T-helper 9 cell (primary cell): ENCODE measurements around the gene BRD8.
"Not testable (repeated sequence)": the region's sequence is repeated elsewhere in the genome, so short reads cannot be mapped to it uniquely, and the experiment has no call there.

Source experiments
- DNase-seq: peaks from one replicate; pipeline ENCODE4 v3.0.0-alpha.2; 2020
- total RNA-seq, 2 donors: gene quantifications; one replicate each; lab custom pipeline; 2026; lab: John Stamatoyannopoulos, UW

Gene BRD8, protein sequence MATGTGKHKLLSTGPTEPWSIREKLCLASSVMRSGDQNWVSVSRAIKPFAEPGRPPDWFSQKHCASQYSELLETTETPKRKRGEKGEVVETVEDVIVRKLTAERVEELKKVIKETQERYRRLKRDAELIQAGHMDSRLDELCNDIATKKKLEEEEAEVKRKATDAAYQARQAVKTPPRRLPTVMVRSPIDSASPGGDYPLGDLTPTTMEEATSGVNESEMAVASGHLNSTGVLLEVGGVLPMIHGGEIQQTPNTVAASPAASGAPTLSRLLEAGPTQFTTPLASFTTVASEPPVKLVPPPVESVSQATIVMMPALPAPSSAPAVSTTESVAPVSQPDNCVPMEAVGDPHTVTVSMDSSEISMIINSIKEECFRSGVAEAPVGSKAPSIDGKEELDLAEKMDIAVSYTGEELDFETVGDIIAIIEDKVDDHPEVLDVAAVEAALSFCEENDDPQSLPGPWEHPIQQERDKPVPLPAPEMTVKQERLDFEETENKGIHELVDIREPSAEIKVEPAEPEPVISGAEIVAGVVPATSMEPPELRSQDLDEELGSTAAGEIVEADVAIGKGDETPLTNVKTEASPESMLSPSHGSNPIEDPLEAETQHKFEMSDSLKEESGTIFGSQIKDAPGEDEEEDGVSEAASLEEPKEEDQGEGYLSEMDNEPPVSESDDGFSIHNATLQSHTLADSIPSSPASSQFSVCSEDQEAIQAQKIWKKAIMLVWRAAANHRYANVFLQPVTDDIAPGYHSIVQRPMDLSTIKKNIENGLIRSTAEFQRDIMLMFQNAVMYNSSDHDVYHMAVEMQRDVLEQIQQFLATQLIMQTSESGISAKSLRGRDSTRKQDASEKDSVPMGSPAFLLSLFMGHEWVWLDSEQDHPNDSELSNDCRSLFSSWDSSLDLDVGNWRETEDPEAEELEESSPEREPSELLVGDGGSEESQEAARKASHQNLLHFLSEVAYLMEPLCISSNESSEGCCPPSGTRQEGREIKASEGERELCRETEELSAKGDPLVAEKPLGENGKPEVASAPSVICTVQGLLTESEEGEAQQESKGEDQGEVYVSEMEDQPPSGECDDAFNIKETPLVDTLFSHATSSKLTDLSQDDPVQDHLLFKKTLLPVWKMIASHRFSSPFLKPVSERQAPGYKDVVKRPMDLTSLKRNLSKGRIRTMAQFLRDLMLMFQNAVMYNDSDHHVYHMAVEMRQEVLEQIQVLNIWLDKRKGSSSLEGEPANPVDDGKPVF
- 17.9 to 99.5 reads per million in 2 donors for total RNA-seq

DNA sequence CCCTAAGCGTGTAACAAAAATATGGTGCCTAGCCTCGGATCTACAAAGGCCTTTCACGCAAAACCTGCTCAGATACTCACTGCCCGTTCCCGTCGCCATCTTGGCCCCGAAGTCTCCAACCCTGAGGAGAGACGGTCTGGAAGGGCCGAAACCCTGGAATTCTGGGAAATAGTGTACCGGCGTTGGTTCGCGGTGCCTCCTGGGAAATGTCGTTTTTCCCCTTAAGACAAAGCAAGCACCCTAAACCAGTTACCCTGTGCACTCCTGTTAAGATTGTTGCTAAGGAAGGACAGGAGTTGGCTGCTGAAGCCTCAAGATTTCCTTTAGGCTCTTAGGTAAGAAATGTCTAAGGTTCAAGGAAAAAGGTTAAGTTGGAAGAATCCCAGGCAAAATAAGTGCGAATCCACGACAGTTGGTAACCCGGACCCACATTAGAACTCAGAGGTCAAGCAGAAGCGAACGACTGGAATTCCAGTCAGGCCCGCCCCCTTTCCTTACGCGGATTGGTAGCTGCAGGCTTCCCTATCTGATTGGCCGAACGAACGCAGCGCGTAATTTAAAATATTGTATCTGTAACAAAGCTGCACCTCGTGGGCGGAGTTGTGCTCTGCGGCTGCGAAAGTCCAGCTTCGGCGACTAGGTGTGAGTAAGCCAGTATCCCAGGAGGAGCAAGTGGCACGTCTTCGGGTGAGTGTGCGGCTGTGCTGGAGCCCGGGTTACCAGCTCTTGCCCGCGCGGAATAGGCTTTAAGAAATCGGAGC, at the start of gene BRD8, which contains the start of gene KIF20A:
Gene BRD8 (minus strand): TSS at position 115 of the 761 bp plus-strand sequence. CDS start 16 bp downstream, at position 99.
Gene KIF20A (plus strand): TSS at position 597 of the 761 bp plus-strand sequence. CDS start 569 bp downstream, outside the sequence.
- DNase-seq, result peak; percentile 84

DNA sequence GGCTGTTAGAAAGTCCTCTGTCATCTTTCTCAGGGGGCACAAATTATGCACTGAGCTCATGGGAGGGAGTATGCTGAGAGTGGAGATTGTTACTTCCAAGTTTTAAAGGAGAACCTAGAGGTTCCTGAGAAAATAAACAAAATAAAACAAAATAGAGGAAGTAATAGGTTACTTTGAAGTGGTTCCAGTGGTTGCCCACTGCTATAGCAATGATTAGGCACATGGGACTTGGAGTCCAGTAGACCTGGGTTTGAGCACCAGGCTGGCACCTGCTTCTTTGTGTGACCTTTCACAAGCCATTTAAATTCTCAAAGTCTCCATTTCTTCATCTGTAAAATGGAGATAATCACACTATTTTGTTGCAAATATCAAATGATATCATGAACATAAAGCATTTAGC, 48.5 kb upstream of the BRD8 start:
- no peak for DNase-seq

DNA sequence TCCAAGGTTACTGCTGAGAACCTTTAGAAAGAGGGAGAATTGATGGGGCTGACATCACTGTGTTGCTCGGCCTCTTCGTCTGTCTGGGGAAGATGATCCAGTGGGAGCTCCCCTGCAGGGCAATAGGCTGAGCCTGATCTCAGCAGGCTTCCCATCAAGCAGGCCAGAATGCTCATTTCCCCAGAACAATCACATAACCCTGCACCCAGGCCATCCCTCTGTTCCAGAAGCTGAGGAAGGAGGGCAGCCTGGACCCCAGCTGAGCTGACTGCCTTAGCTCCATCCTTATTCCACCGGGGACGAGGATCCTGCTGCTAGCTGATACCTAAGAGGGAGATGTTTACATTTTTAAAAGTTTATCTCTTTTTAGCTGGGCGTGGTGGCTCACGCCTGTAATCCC, 46.3 kb upstream of the BRD8 start:
- no peak for DNase-seq

DNA sequence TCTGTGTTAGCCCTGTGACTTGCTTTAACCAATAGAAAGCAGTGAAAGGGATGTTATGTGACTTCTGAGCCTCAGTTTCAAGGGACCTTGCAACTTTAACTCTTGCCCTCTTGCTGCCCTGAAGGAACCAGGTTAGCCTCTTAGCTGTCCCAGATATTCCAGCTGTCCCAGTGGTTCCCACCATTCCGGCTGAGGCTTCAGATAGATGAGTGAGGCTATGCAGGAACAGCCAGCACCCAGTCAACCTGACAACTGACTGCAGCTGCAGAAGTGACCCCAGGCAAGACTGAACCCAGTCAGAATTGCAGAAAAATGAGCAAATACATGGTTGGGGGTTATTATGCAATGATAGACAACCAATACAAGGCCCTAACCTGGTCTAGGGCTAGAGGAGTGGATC, 45.1 kb upstream of the BRD8 start:
- DNase-seq, result no peak

DNA sequence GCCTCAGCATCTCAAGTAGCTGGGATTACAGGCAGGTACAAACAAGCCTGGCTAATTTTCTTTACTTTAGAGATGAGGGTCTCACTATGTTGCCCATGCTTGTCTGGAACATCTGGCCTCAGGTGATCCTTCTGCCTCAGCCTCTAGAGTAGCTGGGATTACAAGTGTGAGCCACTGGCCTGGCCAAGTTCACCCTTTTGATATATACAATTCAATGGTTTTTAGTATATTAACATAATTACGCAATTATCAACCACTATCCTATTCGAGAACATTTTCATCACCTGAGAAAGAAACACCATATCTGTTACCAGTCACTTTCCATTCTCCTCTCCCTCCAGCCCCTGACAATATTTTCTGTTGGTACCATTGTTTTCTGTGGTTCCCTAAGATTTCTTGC, 38.4 kb upstream of the BRD8 start:
- DNase-seq, result no peak

DNA sequence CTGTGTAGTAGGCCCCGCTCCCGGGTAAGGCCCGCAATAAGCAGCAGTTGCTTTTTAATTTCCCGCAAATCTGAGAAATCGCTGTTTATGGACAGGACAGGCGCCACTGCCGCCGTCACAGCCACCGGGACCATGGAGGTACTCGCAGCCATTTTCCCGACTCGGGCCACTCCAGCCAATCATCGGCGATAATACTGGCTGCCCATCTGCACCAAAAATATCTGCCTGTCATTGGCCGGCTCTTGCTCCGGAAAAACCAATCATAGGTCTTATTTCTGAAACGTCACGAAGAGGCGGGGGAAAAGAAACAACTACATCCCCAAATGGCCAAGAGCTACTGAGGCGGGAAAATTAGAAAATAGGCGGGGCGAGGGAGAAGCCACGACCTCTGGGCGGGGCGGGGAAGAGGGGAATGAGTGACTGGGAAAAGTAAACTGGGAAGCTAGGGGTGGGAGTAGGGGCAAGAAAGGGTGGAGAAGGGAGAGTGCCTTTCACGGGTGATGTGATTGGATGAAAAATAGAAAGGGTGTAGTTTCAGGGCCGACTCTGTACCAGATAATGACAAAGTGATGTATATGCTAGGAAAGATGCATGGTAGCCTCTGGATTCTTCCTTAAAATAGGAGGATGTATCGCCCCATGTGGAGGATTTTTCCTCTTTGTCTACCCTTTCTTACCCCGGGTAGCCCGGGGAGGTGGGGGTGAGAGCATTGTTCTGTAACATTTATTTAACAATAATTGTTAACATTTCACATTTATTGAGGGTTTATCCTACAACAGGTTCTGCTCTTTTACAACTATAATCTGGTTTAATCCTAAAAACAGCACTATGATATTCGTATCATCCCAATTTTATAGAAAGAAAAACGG, 35.0 kb upstream of the BRD8 start, which contains the start of gene CDC23:
Gene CDC23 (minus strand): TSS at position 163 of the 869 bp plus-strand sequence. CDS start 11 bp downstream, at position 152.
- peak; percentile 82 for DNase-seq

DNA sequence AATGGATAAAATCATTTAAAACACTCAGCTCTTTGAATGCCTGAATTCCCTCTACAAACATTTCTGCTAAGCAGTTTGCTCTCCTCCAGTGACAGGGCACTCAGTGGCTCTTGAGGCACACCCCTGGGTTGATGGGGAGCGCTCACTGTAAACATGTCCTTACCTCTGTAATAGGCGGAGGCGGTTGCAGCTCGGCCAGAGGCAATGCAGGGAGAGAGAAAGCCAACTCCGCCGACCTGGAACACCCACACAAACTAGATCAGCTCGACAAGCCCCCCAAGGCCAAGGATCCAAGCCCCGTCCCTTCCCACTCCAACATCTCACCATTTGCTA, 34.4 kb upstream of the BRD8 start:
- no peak for DNase-seq

DNA sequence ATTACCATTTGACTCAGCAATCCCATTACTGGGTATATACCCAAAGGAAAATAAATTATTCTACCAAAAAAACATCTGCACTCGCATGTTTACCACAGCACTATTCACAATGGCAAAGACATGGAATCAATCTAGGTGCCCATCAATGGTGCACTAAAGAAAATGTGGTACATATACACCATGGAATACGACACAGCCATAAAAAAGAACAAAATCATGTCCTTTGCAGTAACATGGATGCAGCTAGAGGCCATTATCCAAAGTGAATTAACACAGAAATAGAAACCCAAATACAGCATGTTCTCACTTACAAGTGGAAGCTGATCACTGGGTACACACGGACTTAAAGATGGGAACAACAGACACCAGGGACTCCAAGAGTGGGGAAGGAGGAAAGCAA, 32.6 kb upstream of the BRD8 start:
- no peak for DNase-seq

DNA sequence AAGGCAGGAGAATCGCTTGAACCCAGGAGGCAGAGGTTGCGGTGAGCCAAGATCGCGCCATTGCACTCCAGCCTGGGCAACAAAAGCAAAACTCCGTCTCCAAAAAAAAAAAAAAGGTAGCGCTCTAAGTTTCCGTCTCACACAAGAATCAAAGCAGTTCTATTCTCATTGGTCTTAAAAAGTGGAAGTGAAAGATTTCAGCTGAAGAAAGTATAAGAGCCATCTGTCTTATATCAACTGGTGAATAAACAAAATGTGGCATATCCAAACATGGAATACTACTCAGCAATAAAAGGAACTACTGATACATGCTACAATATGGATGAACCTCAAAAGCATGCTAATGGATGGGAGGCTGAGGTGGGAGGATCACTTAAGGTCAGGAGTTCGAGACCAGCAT, 15.4 kb upstream of the BRD8 start:
- not testable (repeated sequence) for DNase-seq

DNA sequence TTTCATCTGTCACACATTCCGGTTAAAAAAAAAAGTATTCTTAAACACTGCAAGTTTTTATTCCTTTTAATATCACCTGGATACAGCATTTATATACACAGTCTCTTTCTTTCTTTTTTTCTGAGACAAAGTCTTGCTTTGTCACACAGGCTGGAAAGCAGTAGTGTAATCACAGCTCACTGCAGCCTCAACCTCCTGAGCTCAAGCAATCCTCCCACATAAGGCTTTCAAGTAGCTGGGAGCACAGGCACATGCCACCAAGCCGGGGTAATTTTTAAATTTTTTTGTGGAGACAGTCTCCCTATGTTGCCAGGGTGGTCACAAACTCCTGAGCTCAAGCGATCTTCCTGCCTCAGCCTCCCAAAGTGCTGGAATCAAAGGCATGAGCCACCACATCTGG, 14.4 kb upstream of the BRD8 start:
- DNase-seq, result no peak

DNA sequence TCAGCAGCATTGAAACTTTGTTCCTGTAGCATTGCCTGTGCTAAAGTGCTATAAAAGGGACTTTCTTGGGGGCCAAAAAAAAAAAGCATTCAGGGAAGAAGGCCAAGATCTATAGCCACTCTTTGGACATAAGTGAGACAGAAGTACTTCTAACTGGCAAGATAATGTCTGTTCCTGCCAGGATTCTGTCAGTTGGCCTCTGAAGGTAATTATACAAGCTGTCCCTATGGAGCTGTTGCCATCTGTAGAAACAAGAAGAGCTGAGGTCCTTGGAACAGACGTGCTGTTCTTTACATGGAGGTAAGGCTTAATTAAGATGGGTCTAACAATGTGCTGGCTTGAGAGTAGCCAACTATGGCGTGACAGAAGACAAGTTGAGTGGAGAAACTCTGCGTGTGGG, 10.2 kb upstream of the BRD8 start:
- no peak for DNase-seq

DNA sequence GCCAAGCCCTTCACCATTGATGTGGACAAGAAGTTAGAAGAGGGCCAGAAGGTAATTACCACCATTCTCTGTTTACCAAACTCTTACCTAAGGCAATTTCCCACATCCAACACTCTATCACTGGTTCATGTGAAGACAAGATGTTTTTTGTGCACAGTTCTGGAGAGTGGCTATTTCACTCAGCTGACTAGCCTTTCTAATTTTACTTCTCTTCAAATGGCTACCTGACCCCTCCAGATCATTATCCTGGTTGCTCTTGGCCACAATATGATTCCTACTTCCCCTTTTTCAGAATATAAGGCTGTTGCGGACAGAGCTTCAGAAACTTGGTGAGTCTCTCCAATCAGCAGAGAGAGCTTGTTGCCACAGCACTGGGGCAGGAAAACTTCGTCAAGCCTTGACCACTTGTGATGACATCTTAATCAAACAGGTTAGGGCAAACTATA, 7.6 kb upstream of the BRD8 start:
- DNase-seq, result no peak

DNA sequence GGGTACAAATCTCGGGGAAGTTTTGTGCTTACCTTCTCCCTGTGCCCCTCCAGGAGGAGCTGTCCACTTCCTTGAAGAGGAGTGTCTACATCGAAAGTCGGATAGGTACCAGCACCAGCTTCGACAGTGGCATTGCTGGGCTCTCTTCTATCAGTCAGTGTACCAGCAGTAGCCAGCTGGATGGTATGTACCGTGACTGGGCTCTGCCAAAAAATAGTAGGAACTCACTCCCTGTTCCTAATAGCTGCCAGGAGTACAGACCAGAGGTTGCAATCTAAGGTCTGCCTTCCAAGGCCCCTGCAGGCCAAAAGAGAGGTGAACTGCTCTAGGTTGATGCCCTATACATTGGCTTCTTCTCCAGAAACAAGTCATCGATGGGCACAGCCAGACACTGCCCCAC, 4.4 kb upstream of the BRD8 start:
- no peak for DNase-seq

DNA sequence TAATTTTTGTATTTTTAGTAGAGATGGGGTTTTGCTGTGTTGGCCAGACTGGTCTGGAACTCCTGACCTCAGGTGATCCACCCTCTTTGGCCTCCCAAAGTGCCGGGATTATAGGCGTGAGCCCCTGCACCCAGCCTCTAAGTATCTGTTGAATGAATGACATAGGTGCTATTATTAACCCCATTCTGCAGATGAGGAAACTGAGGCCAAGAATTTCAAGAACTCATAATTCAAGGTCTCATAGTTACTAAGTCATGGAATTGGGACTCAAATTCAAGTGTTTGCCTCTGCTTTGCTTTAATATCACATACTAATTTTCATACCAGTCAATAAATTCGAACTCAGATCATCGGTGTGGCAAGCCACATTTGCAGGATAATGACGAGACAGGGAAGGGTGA, 2.4 kb upstream of the BRD8 start:
- no peak for DNase-seq

DNA sequence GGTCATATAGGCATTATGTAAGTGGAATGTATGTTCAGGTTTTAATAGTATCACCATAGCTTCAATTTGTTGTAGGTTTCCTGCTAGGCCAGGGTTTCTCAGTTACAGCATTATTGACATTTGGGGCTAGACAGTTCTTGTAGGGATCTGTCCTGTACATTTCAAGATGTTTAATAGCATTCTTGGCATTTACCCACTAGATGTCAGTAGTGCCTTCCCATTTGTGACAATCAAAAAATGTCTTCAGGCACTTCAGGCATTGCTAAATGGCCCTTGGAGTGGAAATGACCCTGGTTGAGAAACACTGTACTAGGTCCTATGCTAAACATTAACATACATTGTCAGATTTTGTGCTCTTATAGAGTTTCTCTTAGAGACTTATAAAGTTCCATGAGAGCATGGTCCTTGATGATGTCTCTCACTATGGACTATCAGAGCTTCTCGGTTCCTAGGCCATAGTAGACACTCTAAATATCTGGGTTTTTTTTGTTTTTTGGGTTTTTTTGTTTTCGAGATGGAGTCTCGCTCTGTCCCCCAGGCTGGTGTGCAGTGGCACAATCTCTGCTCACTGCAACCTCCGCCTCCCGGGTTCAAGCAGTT, 1.9 kb upstream of the BRD8 start:
- no peak for DNase-seq

DNA sequence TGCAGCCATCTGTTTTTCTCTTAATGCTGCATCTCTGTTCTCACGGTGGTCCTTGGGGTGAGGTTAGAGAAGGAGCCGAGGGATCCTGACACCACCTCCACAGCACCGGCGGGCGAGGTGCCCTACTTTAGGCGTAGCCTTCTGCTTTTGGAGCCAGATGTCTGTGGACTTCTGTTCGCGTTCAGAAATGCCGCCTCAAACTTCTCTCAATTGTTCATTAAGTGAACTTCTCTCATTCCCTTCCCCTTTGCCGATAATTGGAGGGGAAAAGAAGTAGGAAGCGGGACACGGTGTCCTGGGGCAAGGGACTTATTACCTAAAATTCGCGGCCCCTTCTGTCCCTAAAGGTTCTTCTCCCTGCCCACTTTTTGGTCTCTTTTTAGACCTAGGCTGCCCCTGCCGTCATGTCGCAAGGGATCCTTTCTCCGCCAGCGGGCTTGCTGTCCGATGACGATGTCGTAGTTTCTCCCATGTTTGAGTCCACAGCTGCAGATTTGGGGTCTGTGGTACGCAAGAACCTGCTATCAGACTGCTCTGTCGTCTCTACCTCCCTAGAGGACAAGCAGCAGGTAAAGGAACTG, 937 bp upstream of the BRD8 start:
- DNase-seq, result no peak

DNA sequence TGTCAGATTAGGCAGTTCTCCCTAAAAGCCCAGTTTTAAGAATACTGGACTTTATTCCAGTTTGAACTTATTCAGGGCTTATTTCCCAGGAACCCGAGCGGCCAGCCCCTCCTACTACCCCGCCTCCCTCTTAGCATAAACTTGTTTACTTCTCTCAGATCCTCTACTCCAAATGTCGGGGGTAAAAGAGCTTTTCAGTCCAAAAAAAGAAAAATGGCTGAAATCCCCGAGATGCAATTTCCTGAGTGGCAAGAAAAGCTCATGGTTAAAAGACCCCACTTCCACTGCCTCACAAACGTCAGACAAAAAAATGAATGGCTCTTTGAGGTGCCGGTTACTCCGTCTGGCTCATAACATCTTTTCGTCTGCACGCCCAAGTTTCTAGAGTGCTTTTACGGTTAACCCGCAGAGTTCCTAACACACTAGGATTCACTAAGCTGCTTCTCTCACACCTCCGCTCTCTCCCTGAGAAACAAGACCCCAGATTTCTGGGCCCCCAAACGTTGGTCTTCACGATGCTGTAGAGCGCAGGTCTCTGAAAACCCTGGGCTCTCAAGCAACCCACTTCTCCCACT, 402 bp downstream of the BRD8 start:
- DNase-seq, result no peak

DNA sequence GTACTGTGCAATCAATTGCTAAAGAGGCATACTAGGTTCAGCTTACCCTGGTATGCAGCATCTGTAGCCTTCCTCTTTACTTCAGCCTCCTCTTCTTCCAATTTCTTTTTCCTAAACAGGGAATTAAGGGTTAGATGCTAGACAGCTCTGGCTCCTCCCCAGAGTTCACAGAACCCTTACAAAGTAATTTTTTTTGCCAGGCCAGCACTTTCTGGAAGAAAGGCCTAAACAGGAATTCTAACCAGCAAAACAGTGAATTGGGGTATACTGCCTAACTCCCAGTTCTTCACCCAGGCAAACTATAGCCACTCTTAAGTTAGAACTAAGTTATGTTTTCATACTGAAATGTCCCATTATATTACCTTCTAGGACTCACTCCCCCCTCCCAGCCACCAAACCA, 8.1 kb downstream of the BRD8 start:
- no peak for DNase-seq

DNA sequence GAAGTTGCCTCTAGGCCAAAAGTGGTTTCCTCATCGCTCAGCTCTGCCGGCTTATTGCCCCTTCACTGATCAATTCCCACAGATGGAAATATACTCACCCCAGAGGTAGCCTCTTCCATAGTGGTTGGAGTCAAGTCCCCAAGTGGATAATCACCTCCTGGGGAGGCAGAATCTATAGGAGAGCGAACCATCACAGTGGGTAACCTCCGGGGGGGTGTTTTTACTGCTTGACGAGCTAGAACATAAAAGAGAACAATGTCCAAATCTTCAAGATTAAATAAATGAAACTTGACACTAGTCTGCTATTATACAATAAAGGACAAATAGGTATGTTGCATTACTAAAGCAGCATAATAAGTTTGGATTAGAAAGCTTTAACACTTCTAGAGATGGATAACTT, 9.3 kb downstream of the BRD8 start:
- no peak for DNase-seq

DNA sequence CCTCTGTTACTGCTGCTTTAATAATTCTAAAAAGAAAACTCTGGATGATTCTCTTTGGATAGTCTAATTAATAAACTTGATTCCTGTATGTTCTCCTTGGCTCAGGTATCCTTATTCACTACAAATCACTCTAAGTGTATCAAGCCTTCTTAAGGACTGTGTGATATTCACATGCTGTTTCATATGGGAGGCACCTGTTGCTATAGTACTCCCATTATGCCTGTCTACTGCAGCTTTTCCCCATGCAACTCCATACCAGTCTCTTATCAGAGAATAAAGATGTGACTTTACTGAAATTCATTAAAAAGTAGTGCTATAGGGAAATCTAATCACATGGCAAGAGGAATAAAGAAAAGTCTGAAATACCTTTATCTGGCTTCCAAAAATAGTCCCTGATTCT, 14.7 kb downstream of the BRD8 start:
- no peak for DNase-seq
